GM12865 (cell line): Measurements from ENCODE around the gene IFI27.

Experiments used
- DNase-seq: peaks from one replicate; pipeline ENCODE4 v3.0.0; 2010; ENCODE audit warnings: low read depth
- H3K4me3 ChIP-seq: 2 replicates; pipeline ENCODE4 v1.5.1; 2011; ENCODE audit warnings: mild to moderate bottlenecking, low read depth, low read length, control low read depth
- CTCF ChIP-seq: IDR thresholded peaks from 2 replicates; pipeline ENCODE4 v1.5.1; 2011; ENCODE audit warnings: low read length, control low read depth, low read depth, inconsistent platforms; ENCODE audit not compliant: insufficient read depth; ENCODE audit errors: missing control alignments

IFI27 gene

GRCh38 chr14:94077823-94078222, 32.7 kb upstream of the IFI27 start:
- DNase-seq: no peak
- no peak for TF ChIP-seq CTCF
- no peak overlapping the region for H3K4me3 ChIP-seq

DNA sequence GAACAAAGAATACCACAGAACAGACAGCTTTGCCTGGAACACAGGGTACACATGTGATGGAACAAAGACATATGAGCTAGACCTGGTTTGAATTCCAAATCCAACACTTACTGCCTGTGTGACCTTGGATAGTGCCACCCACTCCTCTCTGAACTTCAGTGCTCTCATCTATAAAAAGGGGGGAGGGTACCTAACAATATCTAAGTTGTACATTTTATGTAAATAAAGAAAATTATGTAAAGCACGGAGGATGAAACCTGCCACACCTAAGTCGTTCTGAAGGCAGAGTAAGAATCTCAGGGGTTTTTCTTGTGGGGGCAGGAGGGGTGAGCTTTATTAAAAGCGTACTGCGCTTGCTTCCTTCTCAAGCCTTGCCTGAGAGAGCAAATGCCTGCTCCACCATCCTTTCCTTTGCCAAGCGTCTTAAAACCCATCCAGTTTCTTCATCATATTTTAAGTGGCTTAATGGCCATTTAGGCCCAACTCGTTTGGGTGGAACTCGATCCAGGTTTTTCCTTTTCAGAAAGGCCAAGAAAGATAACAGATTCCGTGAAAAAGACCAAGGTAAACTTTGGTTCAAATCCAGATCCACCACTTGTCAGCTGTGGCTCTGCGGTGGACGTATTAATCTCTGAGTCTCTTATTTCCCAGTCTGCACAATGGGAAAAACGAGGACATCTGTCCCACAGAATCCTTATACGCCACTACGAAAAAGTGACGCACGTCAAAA, 30.5 kb upstream of the IFI27 start:
- H3K4me3 ChIP-seq: peak overlapping the region; percentile 78
- no peak for TF ChIP-seq CTCF
- DNase-seq: peak; percentile 36

GRCh38 chr14:94080621-94081385, 29.7 kb upstream of the IFI27 start, which contains the start of the genes DDX24 and IFI27L1:
DDX24 (minus strand) TSS chr14:94081202; CDS start chr14:94079742, 1,460 bp downstream.
IFI27L1 (plus strand) TSS chr14:94081310; CDS start chr14:94096938, 15,628 bp downstream.
- DNase-seq: peak; percentile 97
- no peak for TF ChIP-seq CTCF
- H3K4me3 ChIP-seq: peak within 1 kb of the TSS; percentile 78

DNA sequence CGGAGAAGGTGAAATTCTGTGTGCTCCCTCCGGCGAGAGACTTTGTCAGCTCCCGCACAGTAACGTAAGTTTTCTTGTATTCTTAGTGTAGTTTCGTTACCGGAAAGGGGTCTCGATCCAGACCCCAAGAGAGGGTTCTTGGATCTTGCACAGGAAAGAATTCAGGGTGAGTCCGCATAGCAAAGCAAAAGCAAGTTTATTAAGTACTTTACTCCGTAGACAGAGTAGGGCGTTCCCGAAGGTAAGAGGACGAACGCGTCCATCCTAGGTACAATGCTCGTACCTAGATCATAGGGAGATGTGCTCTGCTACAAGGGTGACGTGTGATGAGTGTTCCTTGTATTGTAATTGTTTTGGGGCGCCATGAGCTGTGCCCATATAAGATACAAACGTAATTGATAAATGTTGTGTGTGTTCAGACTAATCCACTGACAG, 29.1 kb upstream of the IFI27 start:
- H3K4me3 ChIP-seq: peak overlapping the region; percentile 78
- no peak for TF ChIP-seq CTCF
- DNase-seq: peak; percentile 33

- no peak overlapping the region for H3K4me3 ChIP-seq
- TF ChIP-seq CTCF: no peak
- no peak for DNase-seq
These were observed 22.6 kb upstream of the IFI27 start for GRCh38 chr14:94087891-94088290.

DNA sequence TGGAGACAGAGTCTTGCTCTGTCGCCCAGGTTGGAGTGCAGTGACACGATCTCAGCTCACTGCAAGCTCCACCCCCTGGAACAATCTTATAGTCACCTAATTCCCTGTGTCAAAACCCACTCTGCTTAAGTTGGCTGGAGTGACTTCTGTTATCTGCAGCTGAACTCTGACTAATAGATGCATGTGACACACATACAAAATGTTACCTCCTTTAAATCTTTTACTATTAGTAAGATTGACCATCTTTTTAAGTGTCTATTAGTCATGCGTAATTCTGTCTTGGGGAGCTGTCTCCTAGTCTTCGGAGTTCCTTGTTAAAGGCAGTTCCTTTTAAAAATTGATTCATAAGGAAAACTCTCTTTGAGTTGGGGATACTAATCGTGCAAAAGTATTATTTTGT, 22.0 kb upstream of the IFI27 start:
- H3K4me3 ChIP-seq: no peak overlapping the region
- no peak for DNase-seq
- no peak for TF ChIP-seq CTCF
